ENCODE results near the gene C1QTNF2.

The C1QTNF2 gene

GRCh38 chr5:160326981-160327380 lies 43.4 kb downstream of the C1QTNF2 start:
- no peak for DNase-seq (ENCODE audit: extremely low read depth, low read depth)
- TF ChIP-seq CTCF (IDR thresholded peaks at IDR 0.05; ENCODE audit: low read depth, low read length), result no peak

GRCh38 chr5:160325716-160326115 lies 44.7 kb downstream of the C1QTNF2 start:
- no peak for DNase-seq (ENCODE audit: extremely low read depth, low read depth)
- TF ChIP-seq CTCF (IDR thresholded peaks at IDR 0.05; ENCODE audit: low read depth, low read length), result no peak

- DNase-seq (ENCODE audit: extremely low read depth, low read depth), result no peak
- TF ChIP-seq CTCF (IDR thresholded peaks at IDR 0.05; ENCODE audit: low read depth, low read length), result no peak
Observed at GRCh38 chr5:160324886-160325285, 45.5 kb downstream of the C1QTNF2 start.

- no peak for DNase-seq (ENCODE audit: extremely low read depth, low read depth)
- TF ChIP-seq CTCF (IDR thresholded peaks at IDR 0.05; ENCODE audit: low read depth, low read length), result no peak
Observed at GRCh38 chr5:160318409-160318808, 52.0 kb downstream of the C1QTNF2 start.

GRCh38 chr5:160317434-160317833 lies 53.0 kb downstream of the C1QTNF2 start:
- no peak for DNase-seq (ENCODE audit: extremely low read depth, low read depth)
- TF ChIP-seq CTCF (IDR thresholded peaks at IDR 0.05; ENCODE audit: low read depth, low read length), result no peak

GRCh38 chr5:160315968-160316367 lies 54.5 kb downstream of the C1QTNF2 start:
- DNase-seq (ENCODE audit: extremely low read depth, low read depth), result no peak

More at GRCh38 chr5:160315968-160316367, 54.5 kb downstream of the C1QTNF2 start:
- TF ChIP-seq CTCF (IDR thresholded peaks at IDR 0.05; ENCODE audit: low read depth, low read length), result no peak
